ENCODE data around the gene MLLT6. TPM values are rescaled to one million over a fixed set of nuclear protein-coding genes. Genes with fewer than 3 reads are reported as not detected.

Gene MLLT6
- total and polyA plus RNA-seq, 2 of the 4 experiments (the other 2 are of a cell fraction), result 7.2 to 21.2 TPM

- in situ Hi-C loops (cut with MboI; ENCODE audit: low sequenced_read_pairs), result loop anchor here (10.0 kb wide), 2 partner anchors 103 to 313 kb away; partner anchors contain the start of gene SOCS7
- no TSS peak for BruUV-seq (replicated peaks)
Observed at GRCh38 chr17:38667787-38668122, 37.3 kb upstream of the MLLT6 start.

More at GRCh38 chr17:38667787-38668122, 37.3 kb upstream of the MLLT6 start:
- no peak overlapping the region for H3K4me2 ChIP-seq (ENCODE audit: low read depth, low read length)
- H3K9me1 ChIP-seq (ENCODE audit: insufficient read depth, low read length), result no peaks in the 10 kb centered on the region
- H3K4me3 ChIP-seq (ENCODE audit: insufficient read depth, low read depth, low read length), result no peak overlapping the region
- intact Hi-C loops (cut with micrococcal nuclease), result loop anchor here (1.0 to 5.0 kb wide), 6 partner anchors 109 to 319 kb away; no protein-coding TSS in a partner anchor
- no peaks in the 10 kb centered on the region for H3K79me1 ChIP-seq (ENCODE audit: low read depth in 1 of 2, low read length in 2 of 2)
- dilution Hi-C loops (cut with HindIII; ENCODE audit: low sequenced_read_pairs, unreplicated experiment), result no loop called here
- ATAC-seq (ENCODE audit: low read depth), result no peak
- no peak overlapping the region for H4K8ac ChIP-seq (ENCODE audit: low read depth in 2 of 2, low read length in 2 of 2)
- no peak overlapping the region for H2AK9ac ChIP-seq (replicated peaks; ENCODE audit: low read depth, low read length, poor library complexity)
- ChIA-PET CTCF (interaction anchor here (0.6 to 2.3 kb wide), 4 partner anchors 15 to 159 kb away, joined by 3 to 14 read pairs (median 5); no protein-coding TSS in a partner anchor), POLR2A (ENCODE audit: unreplicated experiment) (no interaction called here)
- no peak overlapping the region for H2AK5ac ChIP-seq (ENCODE audit: low read depth, low read length)
- DNase-seq, result no peak
- no peak overlapping the region for H3K27ac ChIP-seq (ENCODE audit: insufficient read depth, low read length)
- peaks cover 56% of the 10 kb centered on the region for H3K27me3 ChIP-seq (ENCODE audit: control insufficient read depth, insufficient read depth, low read length)
- H3K23ac ChIP-seq (ENCODE audit: low read depth, low read length), result no peak overlapping the region
- H3K56ac ChIP-seq (ENCODE audit: extremely low read depth, insufficient read depth, low read length), result no peak overlapping the region
- no peak overlapping the region for H2BK120ac ChIP-seq (ENCODE audit: low read depth, low read length)
- H3K9ac ChIP-seq (ENCODE audit: low read depth, low read length), result no peak overlapping the region
- WGBS, 2 experiments (ENCODE audit: extremely low coverage in 2 of 2, insufficient read length in 1 of 2), result no CpG with 5 or more reads among the region's 2 CpGs
- TF ChIP-seq BHLHE40 (IDR thresholded peaks at IDR 0.05; ENCODE audit: low read depth, low read length), result no peak
- no peak for TF ChIP-seq MAZ (IDR thresholded peaks at IDR 0.05; ENCODE audit: borderline replicate concordance, low read depth, low read length)
- TF ChIP-seq MAFK (IDR thresholded peaks at IDR 0.05; ENCODE audit: low read depth, low read length), result no peak
- H4K91ac ChIP-seq (ENCODE audit: insufficient read depth, low read depth, low read length), result no peak overlapping the region
- no peak overlapping the region for H4K5ac ChIP-seq (ENCODE audit: low read depth, low read length)
- H2BK5ac ChIP-seq (ENCODE audit: low read depth, low read length, poor library complexity, severe bottlenecking), result no peak overlapping the region
- H3K4me1 ChIP-seq (ENCODE audit: control insufficient read depth, insufficient read depth, low read length), result no peaks in the 10 kb centered on the region
- H2BK20ac ChIP-seq (ENCODE audit: low read depth, low read length), result no peak overlapping the region
- no peak overlapping the region for H3K18ac ChIP-seq (ENCODE audit: low read depth, low read length)
- no peaks in the 10 kb centered on the region for H3K36me3 ChIP-seq (ENCODE audit: control insufficient read depth, insufficient read depth, low read length)
- 0 out of 2 replicates have a peak, but pooled peaks cover 4% of the 10 kb centered on the region for H4K20me1 ChIP-seq (ENCODE audit: insufficient read depth, low read length)
- H3K14ac ChIP-seq (replicated peaks; ENCODE audit: low read depth, low read length), result no peak overlapping the region
- no peaks in the 10 kb centered on the region for H3K9me3 ChIP-seq (ENCODE audit: control insufficient read depth, insufficient read depth, low read length)
- H2AFZ ChIP-seq (replicated peaks; ENCODE audit: low read length, poor library complexity), result no peak overlapping the region
- H3K4ac ChIP-seq (ENCODE audit: low read depth, low read length), result no peak overlapping the region
- no peak overlapping the region for H2BK15ac ChIP-seq (ENCODE audit: low read depth, low read length)
